SK-N-MC (cell line): ENCODE results near the gene CDK8.

Experiments used
- DNase-seq: peaks from one replicate; pipeline ENCODE4 v3.0.0-alpha.2; 2011; ENCODE audit warnings: low read depth, low spot score
- H3K27ac ChIP-seq: fragments of 200-600 bp; sonication (generic); 2 replicates; pipeline ENCODE4 v1.5.1; 2016; ENCODE audit warnings: mixed run types
- H3K36me3 ChIP-seq: fragments of 200-600 bp; sonication (generic); 2 replicates; pipeline ENCODE4 v1.6.1; 2017; ENCODE audit warnings: antibody characterized with exemption, low read length, mixed read lengths; ENCODE audit not compliant: insufficient read depth
- H3K4me3 ChIP-seq: fragments of 200-600 bp; sonication (generic); 2 replicates; pipeline ENCODE4 v1.5.1; 2016
- H3K9ac ChIP-seq: fragments of 200-600 bp; sonication (generic); 2 replicates; pipeline ENCODE4 v1.8.0; 2017; ENCODE audit warnings: mixed run types, mixed read lengths; ENCODE audit not compliant: insufficient read length
- H3K9me3 ChIP-seq: fragments of 200-600 bp; sonication (generic); 2 replicates; pipeline ENCODE4 v1.6.1; 2017; ENCODE audit warnings: low read depth, mild to moderate bottlenecking, antibody characterized with exemption, low read length, moderate library complexity, mixed read lengths
- EZH2 ChIP-seq: fragments of 200-600 bp; sonication (generic); IDR thresholded peaks from one replicate; pipeline ENCODE4 v1.6.1; 2017; ENCODE audit warnings: antibody characterized with exemption
- FOXP2 ChIP-seq: optimal IDR thresholded peaks from 2 replicates; pipeline ENCODE3; 2011; ENCODE audit warnings: mild to moderate bottlenecking, moderate library complexity; ENCODE audit not compliant: insufficient read depth; ENCODE audit errors: extremely low read length, control extremely low read depth
- POLR2AphosphoS5 ChIP-seq: IDR thresholded peaks from 2 replicates; pipeline ENCODE4 v1.6.1; 2012; ENCODE audit warnings: mild to moderate bottlenecking, low read depth, low read length, borderline replicate concordance

The CDK8 gene

GRCh38 chr13:26441476-26441875, 187.5 kb downstream of the CDK8 start:
- H3K9me3 ChIP-seq: no peaks in the 10 kb centered on the region
- no peak overlapping the region for H3K4me3 ChIP-seq
- no peak overlapping the region for H3K9ac ChIP-seq
- TF ChIP-seq POLR2AphosphoS5 (no peak), FOXP2 (no peak), EZH2 (no peak)
- DNase-seq: no peak
- no peak overlapping the region for H3K27ac ChIP-seq
- no peaks in the 10 kb centered on the region for H3K36me3 ChIP-seq

GRCh38 chr13:26442541-26442940, 188.6 kb downstream of the CDK8 start:
- no peak for TF ChIP-seq EZH2
- TF ChIP-seq FOXP2: no peak
- no peak for TF ChIP-seq POLR2AphosphoS5
- Histone ChIP-seq H3K9me3 (no peaks in the 10 kb centered on the region), H3K27ac (no peak overlapping the region), H3K36me3 (no peaks in the 10 kb centered on the region), H3K4me3 (no peak overlapping the region), H3K9ac (no peak overlapping the region)
- DNase-seq: no peak

- Histone ChIP-seq H3K9ac (no peak overlapping the region), H3K4me3 (no peak overlapping the region), H3K27ac (no peak overlapping the region), H3K36me3 (no peaks in the 10 kb centered on the region), H3K9me3 (no peaks in the 10 kb centered on the region)
- no peak for TF ChIP-seq FOXP2
- TF ChIP-seq EZH2: no peak
- no peak for TF ChIP-seq POLR2AphosphoS5
- DNase-seq: no peak
Measured at GRCh38 chr13:26445092-26445491, 191.2 kb downstream of the CDK8 start.

- DNase-seq: no peak
- Histone ChIP-seq H3K27ac (no peak overlapping the region), H3K4me3 (no peak overlapping the region), H3K9ac (no peak overlapping the region), H3K9me3 (no peaks in the 10 kb centered on the region), H3K36me3 (no peaks in the 10 kb centered on the region)
- no peak for TF ChIP-seq FOXP2
- TF ChIP-seq POLR2AphosphoS5: no peak
- no peak for TF ChIP-seq EZH2
Measured at GRCh38 chr13:26446751-26447150, 192.8 kb downstream of the CDK8 start.

- TF ChIP-seq POLR2AphosphoS5 (no peak), EZH2 (no peak)
- Histone ChIP-seq H3K4me3 (no peak overlapping the region), H3K9ac (no peak overlapping the region)
Measured at GRCh38 chr13:26448032-26448431, 194.1 kb downstream of the CDK8 start.

GRCh38 chr13:26449063-26449848, 195.3 kb downstream of the CDK8 start:
- H3K27ac ChIP-seq: no peak overlapping the region
- H3K4me3 ChIP-seq: no peak overlapping the region
- TF ChIP-seq POLR2AphosphoS5 (no peak), FOXP2 (no peak), EZH2 (no peak)
- no peaks in the 10 kb centered on the region for H3K9me3 ChIP-seq
- H3K9ac ChIP-seq: no peak overlapping the region
- DNase-seq: no peak
- H3K36me3 ChIP-seq: no peaks in the 10 kb centered on the region

More at GRCh38 chr13:26448032-26448431, 194.1 kb downstream of the CDK8 start:
- H3K27ac ChIP-seq: no peak overlapping the region
- H3K9me3 ChIP-seq: no peaks in the 10 kb centered on the region
- no peaks in the 10 kb centered on the region for H3K36me3 ChIP-seq
- DNase-seq: no peak
